CD4-positive, alpha-beta T cell (primary cell): ENCODE data around the gene BACE2. TPM values are rescaled to one million over a fixed set of nuclear protein-coding genes. Genes with fewer than 3 reads are reported as not detected.

Experiments
- ATAC-seq: fragments of 200-7000 bp; cut with Tn5 transposase; one replicate; pipeline ENCODE4 v1.10.0; 2022; ENCODE audit warnings: mild to moderate bottlenecking; ENCODE audit not compliant: poor library complexity
- CTCF ChIA-PET: fragments of 350-600 bp; sonication (Branson Sonifier 250); formaldehyde crosslinking; loops from one replicate; lab custom pipeline; 2021; ENCODE audit warnings: antibody characterized with exemption, inconsistent platforms; lab: Charles Lee
- POLR2A ChIA-PET: fragments of 350-600 bp; sonication (Branson Sonifier 250); formaldehyde crosslinking; loops from one replicate; lab custom pipeline; 2021; ENCODE audit warnings: antibody characterized with exemption, inconsistent platforms; lab: Charles Lee
- DNase-seq, 14 experiments: peaks; one replicate each; pipeline ENCODE4 v3.0.0-alpha.2; 2013 to 2020; ENCODE audit warnings: mixed read lengths in 2 of 14
- H3K27ac ChIP-seq, 2 donors: one replicate each; pipeline versions ENCODE4 v1.5.1 to v1.7.0; 2013; ENCODE audit warnings: low read length in 2 of 2, low read depth in 1 of 2, mild to moderate bottlenecking in 1 of 2
- H3K27me3 ChIP-seq, 2 experiments: 1 replicate in 1 of 2; 2 replicates in 1 of 2; pipeline versions ENCODE4 v1.6.1 to v1.7.0; 2013; ENCODE audit warnings: low read length in 2 of 2, control low read depth in 1 of 2, mild to moderate bottlenecking in 1 of 2, moderate library complexity in 1 of 2; ENCODE audit not compliant: insufficient read depth in 2 of 2, control insufficient read depth in 1 of 2
- H3K36me3 ChIP-seq: one replicate; pipeline ENCODE4 v1.6.1; 2013; ENCODE audit warnings: low read length, control low read depth; ENCODE audit not compliant: insufficient read depth
- H3K4me1 ChIP-seq: one replicate; pipeline ENCODE4 v1.6.1; 2013; ENCODE audit warnings: low read length, control low read depth; ENCODE audit not compliant: insufficient read depth
- H3K4me3 ChIP-seq: one replicate; pipeline ENCODE4 v1.5.1; 2013; ENCODE audit warnings: mild to moderate bottlenecking, low read length, moderate library complexity
- H3K9me3 ChIP-seq, 2 experiments: 1 replicate in 1 of 2; 2 replicates in 1 of 2; pipeline versions ENCODE4 v1.6.1 to v1.7.0; 2013; ENCODE audit warnings: low read length in 2 of 2, mild to moderate bottlenecking in 2 of 2, control low read depth in 1 of 2, moderate library complexity in 1 of 2; ENCODE audit not compliant: control insufficient read depth in 1 of 2, insufficient read depth in 1 of 2
- H3K27ac Mint-ChIP-seq: one replicate; pipeline ENCODE4 v1.8.0; 2020; ENCODE audit warnings: mixed read lengths
- H3K27me3 Mint-ChIP-seq: one replicate; pipeline ENCODE4 v1.8.0; 2021; ENCODE audit warnings: mixed read lengths
- H3K36me3 Mint-ChIP-seq: one replicate; pipeline ENCODE4 v1.8.0; 2021; ENCODE audit warnings: low read depth, mixed read lengths
- H3K4me1 Mint-ChIP-seq: one replicate; pipeline ENCODE4 v1.8.0; 2021; ENCODE audit warnings: low read depth, mixed read lengths
- H3K4me3 Mint-ChIP-seq: one replicate; pipeline ENCODE4 v1.8.0; 2020; ENCODE audit warnings: mild to moderate bottlenecking, mixed read lengths
- H3K9me3 Mint-ChIP-seq: one replicate; pipeline ENCODE4 v1.8.0; 2020; ENCODE audit warnings: mixed read lengths
- intact Hi-C, 2 experiments: fragments of 100-400 bp; cut with DNase I in 1 of 2; cut with micrococcal nuclease in 1 of 2; formaldehyde crosslinking; loops; one replicate each; pipeline versions ENCODE4 v1.15.1 to v1.9.0; 2023 to 2025; cut with DNase I, micrococcal nuclease
- total RNA-seq, 174 experiments: library from RNA in 2 of 174; stranded (reverse) in 2 of 174; gene quantifications; one replicate each; pipeline ENCODE4 v1.2.3 and lab custom pipeline; 2021 to 2026
- TF ChIP-seq, protein P1 (sequence below): fragments of 200-600 bp; IDR thresholded peaks from one replicate; pipeline ENCODE4 v1.8.0; 2022; ENCODE audit warnings: antibody characterized with exemption, mild to moderate bottlenecking

The BACE2 gene
- total RNA-seq, 2 experiments from 2014 or later: 0.16 TPM; not detected in 1

DNA sequence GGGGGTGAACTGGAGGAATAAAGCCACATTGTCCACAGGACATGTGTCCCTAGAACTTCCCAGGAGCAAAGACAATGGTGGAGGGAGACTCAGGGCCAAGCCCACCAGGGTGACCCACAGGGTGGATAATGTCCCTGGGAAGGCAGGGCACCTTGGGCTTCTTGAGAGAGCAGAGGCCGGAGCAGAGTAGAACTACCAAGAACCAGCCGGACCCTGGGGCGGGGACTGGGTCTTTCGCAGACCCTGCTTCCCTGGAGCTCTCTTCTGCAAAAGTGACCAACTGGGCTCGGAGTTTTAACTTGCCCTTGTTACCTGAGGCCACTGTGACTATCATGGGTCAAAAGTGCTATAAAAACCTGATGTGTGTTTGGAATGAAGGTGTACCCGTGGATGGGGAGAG is 147.8 kb downstream of the BACE2 start:
- POLR2A ChIA-PET: no interaction called here
- H3K27me3 Mint-ChIP-seq: peaks cover 51% of the 10 kb centered on the region
- H3K4me1 Mint-ChIP-seq: no peaks in the 10 kb centered on the region
- H3K4me3 Mint-ChIP-seq: no peak overlapping the region
- Histone ChIP-seq H3K9me3 (peaks cover 0 to 12% of the 10 kb centered on the region in 2 experiments), H3K36me3 (no peaks in the 10 kb centered on the region), H3K4me1 (peaks cover 5% of the 10 kb centered on the region), H3K27ac (no peak overlapping the region), H3K27me3 (peaks cover 23 to 40% of the 10 kb centered on the region in 2 experiments), H3K4me3 (no peak overlapping the region)
- TF ChIP-seq, protein P1, sequence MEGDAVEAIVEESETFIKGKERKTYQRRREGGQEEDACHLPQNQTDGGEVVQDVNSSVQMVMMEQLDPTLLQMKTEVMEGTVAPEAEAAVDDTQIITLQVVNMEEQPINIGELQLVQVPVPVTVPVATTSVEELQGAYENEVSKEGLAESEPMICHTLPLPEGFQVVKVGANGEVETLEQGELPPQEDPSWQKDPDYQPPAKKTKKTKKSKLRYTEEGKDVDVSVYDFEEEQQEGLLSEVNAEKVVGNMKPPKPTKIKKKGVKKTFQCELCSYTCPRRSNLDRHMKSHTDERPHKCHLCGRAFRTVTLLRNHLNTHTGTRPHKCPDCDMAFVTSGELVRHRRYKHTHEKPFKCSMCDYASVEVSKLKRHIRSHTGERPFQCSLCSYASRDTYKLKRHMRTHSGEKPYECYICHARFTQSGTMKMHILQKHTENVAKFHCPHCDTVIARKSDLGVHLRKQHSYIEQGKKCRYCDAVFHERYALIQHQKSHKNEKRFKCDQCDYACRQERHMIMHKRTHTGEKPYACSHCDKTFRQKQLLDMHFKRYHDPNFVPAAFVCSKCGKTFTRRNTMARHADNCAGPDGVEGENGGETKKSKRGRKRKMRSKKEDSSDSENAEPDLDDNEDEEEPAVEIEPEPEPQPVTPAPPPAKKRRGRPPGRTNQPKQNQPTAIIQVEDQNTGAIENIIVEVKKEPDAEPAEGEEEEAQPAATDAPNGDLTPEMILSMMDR: no peak
- no peaks in the 10 kb centered on the region for H3K9me3 Mint-ChIP-seq
- CTCF ChIA-PET: no interaction called here
- intact Hi-C loops: no loop called here
- no peaks in the 10 kb centered on the region for H3K36me3 Mint-ChIP-seq
- no peak overlapping the region for H3K27ac Mint-ChIP-seq
- ATAC-seq (no peak), DNase-seq (no peak)

DNA sequence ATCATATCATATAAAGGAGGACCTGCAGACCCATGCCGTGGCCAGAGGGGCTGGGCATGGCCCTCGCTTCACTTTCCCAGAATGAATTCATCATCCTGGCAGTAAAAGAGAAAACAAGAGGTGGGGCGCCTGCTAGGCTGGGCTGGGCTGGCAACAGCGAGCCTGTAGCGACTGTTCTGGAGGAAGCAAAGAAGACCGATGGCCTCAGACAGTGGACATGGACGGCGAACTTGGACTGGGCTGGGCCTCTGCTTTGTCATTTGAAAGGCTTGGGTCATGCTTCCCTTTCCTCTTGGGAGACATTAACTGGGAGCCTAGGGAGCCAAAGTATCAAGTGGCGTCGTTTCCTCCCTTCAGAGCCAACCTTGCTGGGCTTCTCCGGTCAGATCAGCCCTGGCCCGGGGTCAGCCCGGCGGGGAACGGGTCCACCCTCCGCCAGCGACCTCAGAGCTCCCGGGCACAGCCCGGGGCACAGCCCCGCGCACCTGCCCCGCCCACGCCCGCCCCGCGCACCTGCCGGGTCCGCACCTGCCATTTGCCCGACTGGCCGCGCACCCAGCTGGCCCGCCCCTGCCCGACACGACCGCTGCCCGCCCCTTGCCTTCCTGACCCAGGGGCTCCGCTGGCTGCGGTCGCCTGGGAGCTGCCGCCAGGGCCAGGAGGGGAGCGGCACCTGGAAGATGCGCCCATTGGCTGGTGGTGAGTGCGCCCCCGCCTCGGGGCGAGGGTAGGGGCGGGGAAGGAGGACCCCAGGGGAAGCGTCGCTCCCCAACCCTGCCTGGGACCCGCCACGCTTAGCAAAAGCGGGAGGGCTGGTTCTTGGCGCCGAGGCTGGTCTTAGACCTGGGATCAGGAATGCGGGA is 148.5 kb downstream of the BACE2 start, which contains the start of gene FAM3B:
Gene FAM3B (plus strand): TSS at position 602 of the 863 bp plus-strand sequence. CDS start 79 bp downstream, at position 681.
- no peak within 1 kb of the TSS for H3K4me3 Mint-ChIP-seq
- H3K4me1 Mint-ChIP-seq: peaks cover 7% of the 10 kb centered on the region
- POLR2A ChIA-PET: no interaction called here

DNA sequence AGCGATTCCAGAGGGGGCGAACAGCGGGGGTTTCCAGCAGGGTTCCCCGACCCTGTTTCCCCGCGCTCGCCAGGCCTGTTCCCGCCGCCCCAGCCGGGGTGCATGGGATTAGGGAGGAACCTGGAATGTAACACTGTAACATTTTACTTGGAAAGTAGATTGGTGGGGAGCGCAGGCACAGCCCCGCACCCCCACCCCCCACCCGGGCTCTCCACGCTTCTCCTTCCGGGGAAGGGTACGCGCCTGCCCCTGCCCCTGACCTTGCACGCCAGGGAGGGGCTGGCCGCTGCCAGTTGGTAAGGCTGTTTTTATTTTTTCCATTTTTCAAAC is 149.1 kb downstream of the BACE2 start:
- ChIA-PET CTCF (no interaction called here), POLR2A (no interaction called here)
- DNase-seq (no peak), ATAC-seq (no peak)
- H3K9me3 ChIP-seq: peaks cover 0 to 12% of the 10 kb centered on the region in 2 experiments
- peaks cover 23 to 43% of the 10 kb centered on the region in 2 experiments for H3K27me3 ChIP-seq
- Mint-ChIP-seq H3K27me3 (peaks cover 58% of the 10 kb centered on the region), H3K4me1 (peaks cover 13% of the 10 kb centered on the region), H3K36me3 (no peaks in the 10 kb centered on the region), H3K4me3 (no peak overlapping the region), H3K9me3 (no peaks in the 10 kb centered on the region), H3K27ac (no peak overlapping the region)
- H3K4me3 ChIP-seq: peak overlapping the region; percentile 12
- TF ChIP-seq, protein P1: no peak
- H3K4me1 ChIP-seq: peaks cover 12% of the 10 kb centered on the region
- no peaks in the 10 kb centered on the region for H3K36me3 ChIP-seq
- intact Hi-C loops: no loop called here
- no peak overlapping the region for H3K27ac ChIP-seq

More for the DNA sequence above, 148.5 kb downstream of the BACE2 start, which contains the start of gene FAM3B:
- Mint-ChIP-seq H3K27me3 (peaks cover 58% of the 10 kb centered on the region), H3K27ac (no peak within 1 kb of the TSS), H3K9me3 (no peaks in the 10 kb centered on the region), H3K36me3 (no peaks in the 10 kb centered on the region)
- Histone ChIP-seq H3K36me3 (no peaks in the 10 kb centered on the region), H3K4me1 (peaks cover 11% of the 10 kb centered on the region), H3K4me3 (peak within 1 kb of the TSS; percentile 12), H3K9me3 (peaks cover 0 to 12% of the 10 kb centered on the region in 2 experiments), H3K27ac (no peak within 1 kb of the TSS), H3K27me3 (peaks cover 23 to 43% of the 10 kb centered on the region in 2 experiments)
- no peak for ATAC-seq
- intact Hi-C loops: no loop called here
- TF ChIP-seq, protein P1: no peak
- DNase-seq: no peak
- CTCF ChIA-PET: no interaction called here
